ENCODE measurements around the gene TTC7B. TPM values are rescaled to one million over a fixed set of nuclear protein-coding genes. Genes with fewer than 3 reads are reported as not detected.

TTC7B gene
- total and polyA plus RNA-seq, 2 of the 13 experiments (the other 11 are each of a cell fraction or from before 2014, with no cell fraction given): 1.3 to 3.2 TPM

- TF ChIP-seq TBX2 (CRISPR knock-in tag; IDR thresholded peaks at IDR 0.05; ENCODE audit: borderline replicate concordance) (peak; percentile 63; the same call in 1 of the 2 replicates), NR2F6 (IDR thresholded peaks at IDR 0.05) (no peak), NR2F6 (CRISPR knock-in tag; IDR thresholded peaks at IDR 0.05) (no peak), PATZ1 (CRISPR knock-in tag; IDR thresholded peaks at IDR 0.05) (peak; percentile 56; the same call in 1 of the 2 replicates), EP300 (IDR thresholded peaks at IDR 0.05; ENCODE audit: low read depth in 2 of 2, low read length in 2 of 2) (no peak), EP300 (CRISPR knock-in tag; IDR thresholded peaks at IDR 0.05; ENCODE audit: borderline replicate concordance) (no peak), AHDC1 (CRISPR knock-in tag; IDR thresholded peaks at IDR 0.05; ENCODE audit: borderline replicate concordance) (no peak), XRCC5 (optimal IDR thresholded peaks at IDR 0.05; ENCODE audit: low read length) (no peak), TARDBP (CRISPR knock-in tag; IDR thresholded peaks at IDR 0.05) (no peak), NFIC (IDR thresholded peaks at IDR 0.05; ENCODE audit: low read length) (no peak), ZNF646 (CRISPR knock-in tag; IDR thresholded peaks at IDR 0.05) (no peak), MYC (CRISPR knock-in tag; IDR thresholded peaks at IDR 0.05; ENCODE audit: borderline replicate concordance) (peak; percentile 36; the same call in 1 of the 2 replicates), FOXA3 (CRISPR knock-in tag; IDR thresholded peaks at IDR 0.05) (0 out of 2 replicates have a peak, but pooled peaks have one; percentile 12), FOXK1 (CRISPR knock-in tag; IDR thresholded peaks at IDR 0.05; ENCODE audit: borderline replicate concordance, low read depth) (no peak), ZNF550 (CRISPR knock-in tag; IDR thresholded peaks at IDR 0.05; ENCODE audit: borderline replicate concordance) (no peak)
Observed at GRCh38 chr14:90500665-90501370, 315.4 kb downstream of the TTC7B start (continued).
